HPDE6-E6E7 (cell line): ENCODE measurements around the gene TMX2.
"Not testable (repeated sequence)": the region's sequence is repeated elsewhere in the genome, so short reads cannot be mapped to it uniquely, and the experiment has no call there.

Experiments used
- DNase-seq: peaks from one replicate; pipeline ENCODE4 v3.0.0; 2011; ENCODE audit warnings: missing footprints; ENCODE audit errors: extremely low spot score

TMX2 gene

GRCh38 chr11:57713835-57714234, 1.4 kb downstream of the TMX2 start:
- DNase-seq, result no peak

- DNase-seq, result not testable (repeated sequence)
Measured at GRCh38 chr11:57716726-57717125, 4.3 kb downstream of the TMX2 start.

DNA sequence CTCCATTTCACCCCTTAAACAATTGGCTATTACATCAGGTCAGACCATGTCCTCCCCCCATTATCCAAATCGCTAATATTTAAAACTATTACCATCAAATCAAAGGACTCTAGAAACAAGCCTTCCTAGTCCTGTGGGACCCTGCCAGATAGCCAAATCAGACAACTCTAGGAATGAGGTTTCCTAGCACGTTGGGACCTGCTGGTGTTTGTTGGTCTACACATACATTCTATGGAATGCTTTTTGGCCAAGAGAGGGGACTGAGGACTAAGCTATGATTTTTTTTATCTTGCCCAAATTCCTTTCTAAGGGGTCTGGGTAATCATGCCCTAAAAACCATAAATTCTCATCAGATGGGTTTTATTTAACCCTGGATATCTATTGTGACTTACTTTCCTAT, 14.8 kb downstream of the TMX2 start:
- no peak for DNase-seq

DNA sequence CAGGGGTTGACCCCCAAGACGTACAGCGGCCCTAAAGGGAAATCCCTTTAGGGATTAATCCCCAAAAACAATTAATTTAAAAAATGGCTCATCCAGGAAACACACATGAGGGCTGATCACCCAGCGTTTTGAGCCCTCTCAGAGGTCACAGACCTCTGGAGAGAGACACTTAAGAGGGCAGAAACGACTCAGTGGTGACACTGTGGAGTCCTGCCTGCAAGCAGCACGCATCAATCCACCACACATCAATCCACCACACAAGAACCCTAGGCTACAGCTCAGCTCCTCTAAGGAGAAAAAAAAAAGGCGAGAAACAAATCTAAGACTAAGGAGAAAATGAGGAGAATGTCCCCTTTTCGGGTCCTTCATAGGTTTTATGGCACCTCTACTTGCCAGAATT, 16.4 kb downstream of the TMX2 start:
- DNase-seq, result no peak

- no peak for DNase-seq
Measured at GRCh38 chr11:57729479-57729878, 17.1 kb downstream of the TMX2 start.

- DNase-seq, result no peak
Measured at GRCh38 chr11:57732661-57733060, 20.3 kb downstream of the TMX2 start.

DNA sequence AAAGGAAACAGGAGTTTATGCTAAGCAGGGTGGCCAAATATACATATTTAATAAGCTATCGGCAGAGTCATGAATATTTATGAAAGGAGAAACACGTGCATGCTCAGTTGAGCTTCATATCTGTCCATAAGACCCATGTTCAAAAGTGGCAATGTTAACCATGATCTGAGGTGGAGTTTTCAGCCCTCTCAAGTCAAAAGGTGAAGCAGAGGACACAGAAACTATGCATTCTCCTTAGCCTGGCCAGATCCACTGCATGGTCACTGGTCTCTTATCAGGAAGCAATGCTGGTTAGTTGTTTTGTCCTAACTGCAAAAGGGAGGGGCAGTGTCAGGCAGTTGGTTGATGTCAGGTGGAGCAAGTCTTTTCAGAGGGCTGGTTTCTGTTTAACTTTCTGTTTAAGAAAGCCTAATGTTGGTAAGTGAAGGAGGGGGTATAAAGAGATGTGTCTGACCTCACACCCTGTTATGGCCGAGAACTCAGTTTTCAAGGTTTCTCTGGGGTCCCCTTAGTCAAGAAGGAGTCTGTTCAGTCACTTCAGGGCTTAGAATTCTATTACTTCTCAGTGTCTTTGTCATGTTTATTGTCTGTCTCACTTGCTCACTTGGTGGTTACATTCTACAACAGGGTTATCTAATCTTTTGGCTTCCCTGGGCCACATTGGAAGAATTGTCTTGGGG, 23.4 kb downstream of the TMX2 start:
- no peak for DNase-seq

DNA sequence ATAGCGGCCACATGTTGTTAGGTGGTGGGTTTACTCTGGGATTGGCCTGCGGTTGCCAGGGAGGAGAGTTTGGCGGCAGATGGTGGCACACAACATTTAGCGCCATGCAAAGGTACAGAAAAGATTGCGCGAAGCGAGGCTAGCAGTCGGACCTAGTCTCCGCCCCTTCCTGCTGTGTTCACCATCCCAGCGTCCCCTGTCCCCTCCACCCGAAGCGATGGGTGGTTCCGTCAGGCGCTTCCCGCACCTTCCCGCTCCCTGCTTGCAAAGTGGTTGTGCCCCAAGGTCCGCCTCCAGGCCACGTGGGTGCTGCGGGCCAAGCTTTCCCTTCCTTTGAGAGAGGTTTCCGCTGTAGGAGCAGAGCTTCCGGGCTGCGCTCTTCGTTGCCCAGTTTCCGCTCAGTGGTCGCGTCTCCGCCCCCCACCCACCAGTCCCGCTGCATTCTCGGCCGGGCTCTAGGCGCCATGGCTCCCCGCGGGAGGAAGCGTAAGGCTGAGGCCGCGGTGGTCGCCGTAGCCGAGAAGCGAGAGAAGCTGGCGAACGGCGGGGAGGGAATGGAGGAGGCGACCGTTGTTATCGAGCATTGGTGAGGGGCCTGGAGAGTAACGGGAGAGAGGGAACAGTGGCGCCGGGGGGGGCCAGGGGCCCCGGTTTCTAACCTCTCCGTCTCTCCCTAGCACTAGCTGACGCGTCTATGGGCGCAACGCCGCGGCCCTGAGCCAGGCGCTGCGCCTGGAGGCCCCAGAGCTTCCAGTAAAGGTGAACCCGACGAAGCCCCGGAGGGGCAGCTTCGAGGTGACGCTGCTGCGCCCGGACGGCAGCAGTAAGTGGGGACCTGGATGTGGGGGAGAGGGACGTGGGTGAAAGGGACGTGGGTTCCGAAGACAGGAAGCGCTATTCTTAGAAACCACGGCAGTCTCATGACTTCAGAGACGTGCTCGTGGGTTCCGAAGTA, 29.0 kb downstream of the TMX2 start, which contains the start of gene SELENOH:
Gene SELENOH, plus strand, starts transcription at position 360 of the 955 bp plus-strand sequence. Its CDS starts 105 bp downstream, at position 465.
- DNase-seq, result peak; percentile 94

DNA sequence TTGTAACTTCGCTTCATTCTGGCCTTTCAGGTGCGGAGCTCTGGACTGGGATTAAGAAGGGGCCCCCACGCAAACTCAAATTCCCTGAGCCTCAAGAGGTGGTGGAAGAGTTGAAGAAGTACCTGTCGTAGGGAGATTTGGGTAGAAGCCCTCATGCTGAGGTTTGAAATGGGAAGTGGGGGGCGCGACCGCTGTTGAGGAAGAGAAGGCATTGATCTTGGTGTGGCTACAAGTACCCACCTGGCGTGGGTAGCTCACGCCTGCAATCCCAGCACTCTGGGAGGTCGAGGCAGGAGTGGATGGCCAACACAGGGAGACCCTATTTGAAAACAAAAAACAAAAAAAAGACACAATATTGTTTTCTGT, 29.7 kb downstream of the TMX2 start:
- no peak for DNase-seq

DNA sequence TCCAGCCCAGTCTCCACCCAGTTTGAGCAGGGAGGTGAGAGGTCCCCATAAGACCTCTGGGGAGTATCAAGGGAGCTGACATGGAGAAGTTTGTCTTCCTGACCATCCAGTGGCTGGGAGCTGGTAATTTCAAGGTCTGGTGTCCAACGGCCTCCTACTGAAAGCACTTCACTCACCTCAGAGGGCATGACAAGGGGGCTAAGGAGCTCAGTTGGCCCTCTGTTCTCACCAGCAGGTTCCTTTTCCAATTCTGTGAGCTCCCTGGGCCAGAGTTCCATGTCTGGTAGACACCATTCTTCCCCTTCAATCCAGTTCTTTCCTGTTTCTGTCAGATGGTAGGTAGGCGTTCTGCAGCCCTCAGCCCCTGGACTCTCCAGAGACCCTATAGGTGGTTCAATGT, 32.0 kb downstream of the TMX2 start:
- DNase-seq, result no peak

GRCh38 chr11:57745206-57745605, 32.8 kb downstream of the TMX2 start:
- no peak for DNase-seq

DNA sequence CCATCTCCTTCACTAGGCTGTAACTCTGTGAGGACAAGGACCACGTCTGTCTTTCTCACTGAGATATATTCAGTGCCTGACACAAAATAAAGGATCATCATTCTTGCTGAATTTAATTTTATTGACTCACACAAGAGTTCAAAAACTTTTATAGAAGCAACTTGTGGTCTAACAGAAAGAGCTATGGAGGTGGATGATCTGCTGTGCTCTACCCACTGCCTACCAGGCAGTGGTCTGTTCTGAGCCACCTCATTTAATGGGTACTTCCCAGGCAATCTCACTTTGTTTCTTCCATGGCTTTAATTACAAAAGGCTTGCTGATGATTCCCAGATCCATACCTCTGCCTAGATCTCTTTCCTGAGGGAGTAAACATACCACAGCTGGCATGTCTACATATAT, 34.5 kb downstream of the TMX2 start:
- DNase-seq, result no peak

DNA sequence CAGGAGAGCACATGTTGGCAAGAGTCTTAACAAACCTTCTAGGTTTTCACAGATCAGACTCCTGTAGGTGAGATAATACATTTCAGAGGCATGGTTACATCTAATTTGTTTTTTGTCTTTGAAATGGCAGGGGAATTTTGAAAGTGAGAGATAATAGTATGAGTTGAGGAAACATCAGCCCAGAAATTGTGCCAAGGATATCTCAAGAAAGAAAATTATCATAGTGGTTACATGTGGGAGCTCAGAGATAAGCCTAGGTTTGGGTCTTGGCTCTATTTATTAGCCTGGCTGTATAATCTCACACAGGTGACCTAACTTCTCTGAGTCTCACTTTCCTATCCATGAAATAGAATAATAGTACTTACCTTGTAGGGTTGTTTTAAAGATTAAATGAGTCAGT, 38.8 kb downstream of the TMX2 start:
- DNase-seq, result no peak

- DNase-seq, result peak; percentile 49
Measured at GRCh38 chr11:57751676-57752253, 39.4 kb downstream of the TMX2 start, which contains the start of gene BTBD18. TSS of gene BTBD18 (minus strand) at chr11:57751819. CDS start at chr11:57751188, 631 bp downstream.

DNA sequence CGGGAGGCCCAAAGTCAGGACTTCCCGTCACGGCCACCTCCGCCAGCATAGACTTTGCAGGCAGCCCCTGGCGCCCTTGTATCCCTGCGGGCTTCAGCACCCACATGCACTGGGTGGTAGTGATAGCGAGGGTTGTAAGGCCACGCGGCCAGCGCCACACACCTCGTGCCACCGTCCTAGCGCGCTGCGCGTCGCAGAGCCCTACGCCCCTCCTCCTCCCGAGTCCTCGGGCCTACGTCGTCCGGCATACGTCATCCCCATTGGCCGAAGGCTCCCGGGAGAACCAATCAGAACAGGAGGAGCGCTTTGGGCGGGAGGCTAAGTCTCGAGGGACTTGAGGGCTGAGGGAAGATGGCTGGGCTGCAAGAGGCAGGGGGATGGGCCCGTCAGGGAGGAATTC, 40.6 kb downstream of the TMX2 start:
- no peak for DNase-seq

DNA sequence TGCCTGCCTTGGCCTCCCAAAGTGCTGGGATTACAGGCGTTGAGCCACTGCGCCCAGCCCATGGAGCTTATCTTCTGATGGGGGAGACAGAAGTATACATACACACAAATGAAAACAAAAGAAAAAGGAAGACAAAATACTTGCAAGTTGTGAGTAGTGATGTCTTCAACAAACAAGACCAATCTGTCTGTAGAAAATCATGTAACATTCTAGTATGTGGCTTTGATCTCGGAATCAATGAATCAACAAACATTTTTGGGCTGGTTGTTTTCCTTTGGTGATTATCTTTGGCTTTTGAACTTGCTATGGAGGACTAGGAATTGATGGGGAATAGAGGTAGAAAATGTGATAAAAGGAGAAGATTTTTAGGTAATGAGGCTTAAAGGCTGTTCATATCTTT, 45.8 kb downstream of the TMX2 start:
- DNase-seq, result no peak

- DNase-seq, result peak; percentile 96
Measured at GRCh38 chr11:57761301-57762234, 49.2 kb downstream of the TMX2 start, which contains the start of gene CTNND1. TSS of gene CTNND1 (plus strand) at chr11:57761802. CDS start at chr11:57791479, 29,677 bp downstream.

- no peak for DNase-seq
Measured at GRCh38 chr11:57762235-57762861, 50.0 kb downstream of the TMX2 start.

DNA sequence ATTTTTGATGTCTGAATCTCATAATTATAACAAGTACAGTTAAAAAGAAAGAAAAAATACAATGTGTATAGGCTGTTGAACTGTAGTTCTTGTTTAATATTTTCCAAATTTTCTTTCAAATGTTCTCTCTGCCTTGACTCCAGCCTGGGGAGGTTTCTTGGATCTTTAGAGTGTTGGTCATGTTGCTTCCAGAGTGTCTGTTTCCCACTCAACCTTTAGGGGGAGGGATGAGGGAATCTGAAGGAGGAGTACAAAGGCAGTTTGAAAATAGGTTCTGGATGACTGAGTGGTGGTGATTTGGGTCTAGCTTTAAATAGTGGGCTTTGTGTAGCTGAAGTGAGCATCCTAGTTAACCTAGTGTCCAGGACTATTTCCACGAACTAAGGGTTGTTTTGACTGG, 51.2 kb downstream of the TMX2 start:
- peak; percentile 26 for DNase-seq

- no peak for DNase-seq
Measured at GRCh38 chr11:57764021-57764420, 51.6 kb downstream of the TMX2 start.

DNA sequence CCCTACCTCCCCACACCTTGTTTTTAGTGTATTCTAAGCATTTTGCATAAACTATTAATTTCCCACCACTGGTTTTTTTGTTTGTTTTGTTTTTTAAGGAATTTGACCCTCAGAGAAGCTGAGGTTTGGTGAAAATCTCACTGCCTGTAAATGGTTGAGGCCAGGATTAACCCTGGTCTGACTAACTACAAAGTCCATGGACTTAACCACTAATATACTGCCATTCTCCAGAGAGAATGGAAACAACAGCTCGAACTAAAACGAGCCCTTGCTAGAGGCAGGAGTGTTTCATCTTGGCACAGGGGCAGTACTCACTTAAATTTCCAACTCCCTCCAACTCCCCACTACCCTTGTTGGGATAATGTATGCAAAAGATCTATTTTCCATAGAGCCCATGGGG, 52.2 kb downstream of the TMX2 start:
- DNase-seq, result no peak
